NCI-H2227 (cell line): ENCODE data around the gene CSNK1A1L.
A peak's percentile ranks its signal among the peaks of the same experiment; 100 is the strongest.
"Not testable (repeated sequence)": the region's sequence is repeated elsewhere in the genome, so short reads cannot be mapped to it uniquely, and the experiment has no call there.

Source experiments
- DNase-seq: peaks from one replicate; lab custom pipeline; 2025; ENCODE audit not compliant: unreplicated experiment; lab: John Stamatoyannopoulos, UW

The CSNK1A1L gene

GRCh38 chr13:37059848-37060192, 45.6 kb downstream of the CSNK1A1L start:
- DNase-seq = peak; percentile 46

GRCh38 chr13:37058910-37059847, 46.3 kb downstream of the CSNK1A1L start, which contains the start of gene SUPT20H:
Gene SUPT20H (minus strand): TSS chr13:37059688. CDS start chr13:37051490, 8,198 bp downstream.
- DNase-seq = peak; percentile 91

- not testable (repeated sequence) for DNase-seq
Observed at GRCh38 chr13:37056228-37056627, 49.2 kb downstream of the CSNK1A1L start.
